Measurements from ENCODE around the gene TTYH2. TPM values are rescaled to one million over a fixed set of nuclear protein-coding genes. Genes with fewer than 3 reads are reported as not detected.

Gene TTYH2
- total RNA-seq, 2 experiments from 2014 or later: 4.7 to 6.3 TPM

- Mint-ChIP-seq H3K36me3 (ENCODE audit: low read depth) (no peaks in the 10 kb centered on the region), H3K9me3 (ENCODE audit: insufficient read depth) (no peaks in the 10 kb centered on the region), H3K27ac (no peak overlapping the region), H3K27me3 (ENCODE audit: low read depth) (no peaks in the 10 kb centered on the region), H3K4me3 (no peak overlapping the region), H3K4me1 (ENCODE audit: low read depth) (peaks cover 24% of the 10 kb centered on the region)
- no peak for DNase-seq
- POLR2A ChIA-PET: interaction anchor here (0.6 kb wide), 2 partner anchors 15 to 231 kb away, joined by 3 read pairs; partner anchors contain the start of gene RPL38
- no peak for ATAC-seq
- CTCF ChIA-PET: no interaction called here
Observed at GRCh38 chr17:74218436-74218835, 5.1 kb downstream of the TTYH2 start.

- POLR2A ChIA-PET: no interaction called here
- Mint-ChIP-seq H3K36me3 (ENCODE audit: low read depth) (no peaks in the 10 kb centered on the region), H3K4me1 (ENCODE audit: low read depth) (peaks cover 16% of the 10 kb centered on the region), H3K9me3 (ENCODE audit: insufficient read depth) (no peaks in the 10 kb centered on the region), H3K27me3 (ENCODE audit: low read depth) (no peaks in the 10 kb centered on the region), H3K27ac (no peak overlapping the region), H3K4me3 (no peak overlapping the region)
- CTCF ChIA-PET: no interaction called here
- no peak for DNase-seq
- no peak for ATAC-seq
Observed at GRCh38 chr17:74219576-74220133, 6.3 kb downstream of the TTYH2 start.

DNA sequence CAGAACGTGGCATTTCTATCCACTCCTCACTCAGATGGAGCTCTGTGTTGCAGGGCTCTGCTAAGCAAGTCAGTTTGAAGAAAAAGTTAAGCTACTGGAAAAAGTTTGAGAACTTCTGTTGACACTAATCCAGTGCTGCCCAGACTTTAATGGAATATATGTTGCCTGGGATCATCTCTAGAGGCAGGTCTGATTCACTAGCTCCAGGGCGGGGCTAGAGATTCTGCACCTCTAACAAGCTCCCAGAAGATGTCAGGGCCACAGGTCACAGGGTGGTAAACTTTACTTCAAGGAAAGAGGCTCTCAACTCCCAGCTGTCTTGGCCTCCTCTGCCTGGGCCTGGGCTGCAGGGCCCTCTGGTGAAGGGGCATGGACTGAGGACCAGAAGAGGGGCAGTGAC, 6.8 kb downstream of the TTYH2 start:
- Mint-ChIP-seq H3K9me3 (ENCODE audit: insufficient read depth) (no peaks in the 10 kb centered on the region), H3K27me3 (ENCODE audit: low read depth) (no peaks in the 10 kb centered on the region), H3K27ac (no peak overlapping the region), H3K4me3 (no peak overlapping the region), H3K36me3 (ENCODE audit: low read depth) (no peaks in the 10 kb centered on the region), H3K4me1 (ENCODE audit: low read depth) (peaks cover 12% of the 10 kb centered on the region)
- POLR2A ChIA-PET: no interaction called here
- no peak for DNase-seq
- no peak for ATAC-seq
- CTCF ChIA-PET: no interaction called here

- CTCF ChIA-PET: no interaction called here
- POLR2A ChIA-PET: no interaction called here
Observed at GRCh38 chr17:74220946-74221818, 7.8 kb downstream of the TTYH2 start.

DNA sequence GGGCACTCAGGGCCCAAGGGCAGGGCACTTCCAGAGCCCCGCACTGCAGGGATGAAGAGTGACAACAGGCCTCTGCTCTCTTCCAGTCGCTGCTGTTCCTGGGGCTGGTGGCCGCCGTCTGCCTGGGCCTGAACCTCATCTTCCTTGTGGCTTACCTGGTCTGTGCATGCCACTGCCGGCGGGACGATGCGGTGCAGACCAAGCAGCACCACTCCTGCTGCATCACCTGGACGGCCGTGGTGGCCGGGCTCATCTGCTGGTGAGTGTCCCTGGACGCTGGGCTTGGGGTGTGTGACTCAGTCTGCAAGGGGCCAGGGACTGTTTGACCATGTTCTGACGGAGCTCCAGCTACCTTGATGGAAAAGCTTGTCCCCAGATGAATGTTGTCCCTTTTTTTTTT, 9.0 kb downstream of the TTYH2 start:
- Mint-ChIP-seq H3K36me3 (ENCODE audit: low read depth) (no peaks in the 10 kb centered on the region), H3K4me3 (no peak overlapping the region), H3K4me1 (ENCODE audit: low read depth) (no peaks in the 10 kb centered on the region), H3K27ac (no peak overlapping the region), H3K9me3 (ENCODE audit: insufficient read depth) (no peaks in the 10 kb centered on the region), H3K27me3 (ENCODE audit: low read depth) (no peaks in the 10 kb centered on the region)
- DNase-seq: no peak
- CTCF ChIA-PET: no interaction called here
- ATAC-seq: no peak
- POLR2A ChIA-PET: interaction anchor here (0.9 kb wide), 1 partner anchor 32 kb away, joined by 3 read pairs; no protein-coding TSS in a partner anchor

More at GRCh38 chr17:74220946-74221818, 7.8 kb downstream of the TTYH2 start:
- H3K27me3 Mint-ChIP-seq (ENCODE audit: low read depth): no peaks in the 10 kb centered on the region
- no peak overlapping the region for H3K27ac Mint-ChIP-seq
- no peaks in the 10 kb centered on the region for H3K36me3 Mint-ChIP-seq (ENCODE audit: low read depth)
- peaks cover 3% of the 10 kb centered on the region for H3K4me1 Mint-ChIP-seq (ENCODE audit: low read depth)
- H3K9me3 Mint-ChIP-seq (ENCODE audit: insufficient read depth): no peaks in the 10 kb centered on the region
- DNase-seq (no peak), ATAC-seq (no peak)
- no peak overlapping the region for H3K4me3 Mint-ChIP-seq

DNA sequence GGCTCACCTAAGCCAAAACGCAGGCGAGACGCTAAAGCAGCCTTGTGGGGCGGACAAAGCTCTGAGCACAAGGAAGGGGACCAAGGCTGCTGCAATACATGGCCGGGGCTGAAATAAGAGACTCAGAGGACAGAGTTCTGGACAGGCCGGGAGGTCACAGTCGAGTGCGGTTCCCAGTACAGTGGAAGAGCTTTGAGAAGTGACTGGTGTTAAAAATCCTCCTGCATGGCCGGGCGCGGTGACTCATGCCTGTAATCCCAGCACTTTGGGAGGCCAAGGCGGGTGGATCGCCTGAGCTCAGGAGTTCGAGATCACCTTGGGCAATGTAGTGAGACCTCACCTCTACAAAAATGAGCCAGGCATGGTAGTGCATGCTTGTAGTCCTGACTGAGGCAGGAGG, 10.5 kb downstream of the TTYH2 start:
- no peak for DNase-seq
- Mint-ChIP-seq H3K4me3 (no peak overlapping the region), H3K9me3 (ENCODE audit: insufficient read depth) (no peaks in the 10 kb centered on the region), H3K27ac (no peak overlapping the region), H3K27me3 (ENCODE audit: low read depth) (no peaks in the 10 kb centered on the region), H3K4me1 (ENCODE audit: low read depth) (no peaks in the 10 kb centered on the region), H3K36me3 (ENCODE audit: low read depth) (no peaks in the 10 kb centered on the region)
- CTCF ChIA-PET: no interaction called here
- POLR2A ChIA-PET: no interaction called here
- ATAC-seq: no peak

DNA sequence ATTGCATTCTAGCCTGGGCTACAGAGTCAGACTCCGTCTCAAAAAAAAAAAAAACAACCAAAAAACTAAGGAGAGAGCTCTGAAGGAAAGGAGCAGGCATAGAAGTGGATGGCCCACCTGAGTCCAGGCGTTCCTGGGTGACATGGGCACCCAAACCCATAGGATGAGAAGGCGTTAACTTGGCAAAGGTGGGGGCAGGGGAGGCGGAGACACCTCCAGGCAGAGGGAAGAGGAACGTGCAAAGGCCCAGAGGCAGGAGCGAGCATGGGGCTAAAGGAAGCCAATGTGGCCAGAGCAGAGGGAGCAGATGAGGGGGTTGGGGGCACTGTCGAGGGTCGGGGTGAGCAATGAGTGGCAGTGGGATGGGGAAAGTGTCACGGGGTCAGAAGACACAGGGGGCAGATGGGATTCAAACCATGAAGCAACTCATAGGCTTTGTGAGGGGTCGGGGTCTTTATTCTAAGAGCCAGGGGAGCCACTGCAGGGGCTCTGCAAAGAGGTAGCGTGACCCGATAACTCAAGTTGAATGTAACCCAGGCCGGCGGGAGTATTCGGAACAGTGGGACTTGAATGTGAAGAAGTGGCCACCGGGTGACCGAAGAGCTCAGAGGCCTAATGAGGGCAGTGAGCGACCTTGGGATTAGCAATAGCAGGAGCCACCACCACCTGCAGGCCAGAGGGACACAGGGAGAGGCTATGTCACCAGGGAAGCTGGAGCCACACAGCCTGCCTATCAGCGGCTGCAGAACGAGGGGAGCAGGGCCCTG, 11.8 kb downstream of the TTYH2 start:
- Mint-ChIP-seq H3K27ac (no peak overlapping the region), H3K27me3 (ENCODE audit: low read depth) (no peaks in the 10 kb centered on the region), H3K36me3 (ENCODE audit: low read depth) (no peaks in the 10 kb centered on the region), H3K4me1 (ENCODE audit: low read depth) (no peaks in the 10 kb centered on the region), H3K9me3 (ENCODE audit: insufficient read depth) (no peaks in the 10 kb centered on the region), H3K4me3 (no peak overlapping the region)
- CTCF ChIA-PET: interaction anchor here (1.2 kb wide), 1 partner anchor 12 kb away, joined by 3 read pairs; no protein-coding TSS in a partner anchor
- ATAC-seq: no peak
- POLR2A ChIA-PET: no interaction called here
- no peak for DNase-seq

- H3K27ac Mint-ChIP-seq: no peak overlapping the region
Observed at GRCh38 chr17:74226252-74226651, 12.9 kb downstream of the TTYH2 start.

GRCh38 chr17:74227271-74228080, 14.1 kb downstream of the TTYH2 start:
- ChIA-PET POLR2A (no interaction called here), CTCF (no interaction called here)
- Mint-ChIP-seq H3K27ac (no peak overlapping the region), H3K9me3 (ENCODE audit: insufficient read depth) (no peaks in the 10 kb centered on the region), H3K4me1 (ENCODE audit: low read depth) (no peaks in the 10 kb centered on the region), H3K36me3 (ENCODE audit: low read depth) (no peaks in the 10 kb centered on the region), H3K4me3 (no peak overlapping the region), H3K27me3 (ENCODE audit: low read depth) (no peaks in the 10 kb centered on the region)
- DNase-seq: no peak
- no peak for ATAC-seq

More at GRCh38 chr17:74226252-74226651, 12.9 kb downstream of the TTYH2 start:
- Mint-ChIP-seq H3K4me3 (no peak overlapping the region), H3K9me3 (ENCODE audit: insufficient read depth) (no peaks in the 10 kb centered on the region), H3K36me3 (ENCODE audit: low read depth) (no peaks in the 10 kb centered on the region), H3K4me1 (ENCODE audit: low read depth) (no peaks in the 10 kb centered on the region), H3K27me3 (ENCODE audit: low read depth) (no peaks in the 10 kb centered on the region)
- CTCF ChIA-PET: interaction anchor here (1.2 kb wide), 1 partner anchor 11 kb away, joined by 3 read pairs; no protein-coding TSS in a partner anchor
- DNase-seq (no peak), ATAC-seq (no peak)
- POLR2A ChIA-PET: no interaction called here

- Mint-ChIP-seq H3K27me3 (ENCODE audit: low read depth) (no peaks in the 10 kb centered on the region), H3K36me3 (ENCODE audit: low read depth) (no peaks in the 10 kb centered on the region), H3K9me3 (ENCODE audit: insufficient read depth) (no peaks in the 10 kb centered on the region), H3K4me3 (no peak overlapping the region), H3K27ac (no peak overlapping the region), H3K4me1 (ENCODE audit: low read depth) (no peaks in the 10 kb centered on the region)
- DNase-seq: no peak
- no peak for ATAC-seq
- ChIA-PET CTCF (no interaction called here), POLR2A (interaction anchor here (1.0 kb wide), 1 partner anchor 134 kb away, joined by 3 read pairs; no protein-coding TSS in a partner anchor)
Observed at GRCh38 chr17:74228306-74228978, 15.1 kb downstream of the TTYH2 start.

DNA sequence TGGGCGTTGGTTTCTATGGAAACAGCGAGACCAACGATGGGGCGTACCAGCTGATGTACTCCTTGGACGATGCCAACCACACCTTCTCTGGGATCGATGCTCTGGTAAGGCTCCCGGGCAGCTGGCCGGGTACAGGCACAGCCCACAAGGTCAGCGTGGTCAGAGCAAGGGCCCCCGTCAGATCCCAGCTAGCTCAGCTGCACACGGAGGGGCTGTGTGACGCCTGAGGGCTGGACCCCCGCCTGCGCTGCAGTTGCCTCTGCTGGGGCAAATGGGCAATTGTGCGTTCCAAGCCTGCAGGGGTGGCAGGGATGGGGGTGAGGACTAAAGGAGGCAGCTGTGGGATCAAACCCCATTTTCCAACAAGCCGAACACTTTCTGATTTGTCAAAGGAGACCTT, 17.5 kb downstream of the TTYH2 start:
- DNase-seq (no peak), ATAC-seq (no peak)
- Mint-ChIP-seq H3K4me1 (ENCODE audit: low read depth) (no peaks in the 10 kb centered on the region), H3K27ac (no peak overlapping the region), H3K36me3 (ENCODE audit: low read depth) (no peaks in the 10 kb centered on the region), H3K4me3 (no peak overlapping the region), H3K27me3 (ENCODE audit: low read depth) (no peaks in the 10 kb centered on the region), H3K9me3 (ENCODE audit: insufficient read depth) (no peaks in the 10 kb centered on the region)
- ChIA-PET CTCF (interaction anchor here (0.9 kb wide), 1 partner anchor 137 kb away, joined by 4 read pairs; the partner anchor contains the start of gene GPR142), POLR2A (interaction anchor here (0.7 kb wide), 1 partner anchor 266 kb away, joined by 3 read pairs; no protein-coding TSS in a partner anchor)
